GM21825 (cell line): ENCODE results near the gene CATSPERZ.
A peak's percentile ranks its signal among the peaks of the same experiment; 100 is the strongest.

Experiments
- ATAC-seq: cut with Tn5 transposase; IDR thresholded peaks from one replicate; pipeline ENCODE4 v1.9.1; 2021; ENCODE audit warnings: mild to moderate bottlenecking, moderate library complexity; ENCODE audit not compliant: unreplicated experiment

CATSPERZ gene

GRCh38 chr11:64263947-64264317 is 36.2 kb upstream of the CATSPERZ start:
- no peak for ATAC-seq

DNA sequence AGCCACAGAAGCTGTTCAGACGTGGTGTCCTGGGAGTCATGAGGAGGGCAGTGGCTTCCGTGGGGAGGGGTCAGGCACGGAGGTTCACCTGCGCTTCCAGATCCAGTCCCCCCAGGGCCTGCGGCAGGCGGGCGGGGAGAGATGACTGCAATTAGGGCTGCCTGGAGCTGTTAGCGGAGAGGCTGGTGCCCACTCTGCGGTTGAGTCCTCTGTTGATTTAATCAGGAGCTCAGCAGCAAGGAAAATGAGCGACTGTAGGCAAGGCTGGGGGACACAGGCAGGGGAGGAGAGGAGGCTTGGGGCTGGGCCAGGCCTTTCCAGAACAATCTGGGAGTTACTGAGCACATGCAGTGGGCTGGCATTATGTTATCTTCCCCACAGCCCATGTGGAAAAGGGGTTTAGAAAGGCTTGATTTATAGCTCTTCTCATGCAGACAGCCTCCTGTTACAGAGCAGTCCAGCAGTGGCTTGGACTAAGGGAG is 35.7 kb upstream of the CATSPERZ start:
- ATAC-seq, result no peak

DNA sequence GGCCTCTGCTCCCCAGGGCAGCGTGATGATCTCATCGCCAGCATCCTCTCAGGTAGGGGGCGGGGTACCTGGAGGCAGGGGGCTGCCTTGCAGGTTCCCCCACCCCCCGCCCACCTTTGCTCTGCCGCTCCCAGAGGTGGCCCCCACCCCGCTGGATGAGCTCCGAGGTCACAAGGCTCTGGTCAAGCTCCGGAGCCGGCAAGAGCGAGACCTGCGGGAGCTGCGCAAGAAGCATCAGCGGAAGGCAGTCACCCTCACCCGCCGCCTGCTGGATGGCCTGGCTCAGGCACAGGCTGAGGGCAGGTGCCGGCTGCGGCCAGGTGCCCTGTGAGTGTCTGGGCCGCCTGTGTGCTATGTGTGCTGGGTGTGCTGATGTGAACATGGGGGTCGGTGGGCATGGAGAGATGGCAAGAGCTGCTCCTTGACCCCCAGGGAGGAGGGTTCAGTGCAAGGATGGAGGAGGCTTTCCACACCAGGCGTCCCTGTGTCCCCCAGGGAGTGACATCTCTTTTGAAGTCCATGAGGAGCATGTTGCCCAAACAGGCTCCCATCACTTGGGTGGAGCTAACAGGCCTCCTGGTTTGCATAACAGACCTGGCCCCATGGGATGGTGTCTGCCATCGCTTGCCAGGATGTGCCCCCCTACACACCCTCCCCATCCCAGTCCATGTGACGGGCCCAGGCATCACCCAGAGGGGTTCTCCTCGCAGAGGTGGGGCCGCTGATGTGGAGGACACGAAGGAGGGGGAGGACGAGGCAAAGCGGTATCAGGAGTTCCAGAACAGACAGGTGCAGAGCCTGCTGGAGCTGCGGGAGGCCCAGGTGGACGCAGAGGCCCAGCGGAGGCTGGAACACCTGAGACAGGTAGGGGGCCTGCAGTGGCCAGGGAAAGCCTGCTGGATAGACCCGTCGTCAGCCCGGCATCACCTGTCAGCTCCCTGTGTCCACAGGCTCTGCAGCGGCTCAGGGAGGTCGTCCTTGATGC is 34.7 kb upstream of the CATSPERZ start:
- ATAC-seq, result no peak

DNA sequence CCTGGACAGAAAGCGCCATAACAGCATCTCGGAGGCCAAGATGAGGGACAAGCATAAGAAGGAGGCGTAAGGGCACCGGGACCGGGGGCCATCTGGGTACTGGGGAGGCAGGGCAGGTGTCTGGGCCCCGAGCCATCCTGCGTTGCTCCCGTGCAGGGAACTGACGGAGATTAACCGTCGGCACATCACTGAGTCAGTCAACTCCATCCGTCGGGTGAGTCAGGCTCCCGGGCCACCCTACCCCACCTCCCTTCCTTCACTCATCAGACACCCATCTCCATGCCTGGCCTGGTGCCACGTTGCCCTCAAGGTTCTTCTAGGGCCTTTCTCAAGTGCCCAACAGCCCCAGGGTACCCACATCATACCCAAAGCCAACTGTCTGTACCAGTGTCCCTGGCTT is 33.8 kb upstream of the CATSPERZ start:
- ATAC-seq, result no peak

DNA sequence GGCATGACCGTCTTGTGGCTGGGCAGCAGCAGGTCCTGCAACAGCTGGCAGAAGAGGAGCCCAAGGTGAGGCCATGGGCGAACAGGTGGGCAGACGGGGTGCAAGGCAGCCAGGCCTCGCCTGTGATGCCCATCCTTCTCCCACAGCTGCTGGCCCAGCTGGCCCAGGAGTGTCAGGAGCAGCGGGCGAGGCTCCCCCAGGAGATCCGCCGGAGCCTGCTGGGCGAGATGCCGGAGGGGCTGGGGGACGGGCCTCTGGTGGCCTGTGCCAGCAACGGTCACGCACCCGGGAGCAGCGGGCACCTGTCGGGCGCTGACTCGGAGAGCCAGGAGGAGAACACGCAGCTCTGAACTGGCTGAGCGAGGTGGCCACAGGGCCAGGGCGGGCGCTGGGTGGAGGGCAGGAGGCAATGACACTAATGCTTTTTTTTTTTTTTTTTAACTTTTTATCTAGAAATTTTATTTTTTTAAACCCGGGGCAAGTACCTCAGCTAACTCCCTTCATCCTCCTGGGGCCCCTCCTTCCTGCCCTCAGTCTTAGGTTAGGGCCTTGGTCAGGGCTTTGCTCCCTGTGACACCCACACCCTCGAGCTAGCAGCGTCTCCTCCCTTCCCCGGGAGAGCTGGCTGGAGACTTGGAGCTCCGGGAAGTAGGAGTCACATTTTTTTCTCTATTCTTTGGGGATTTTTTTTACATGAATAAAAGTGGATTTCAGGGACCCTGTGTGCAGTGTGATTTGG is 32.8 kb upstream of the CATSPERZ start:
- ATAC-seq, result no peak

- ATAC-seq, result no peak
Observed at GRCh38 chr11:64268025-64268892, 31.9 kb upstream of the CATSPERZ start.

GRCh38 chr11:64268893-64269539 is 31.1 kb upstream of the CATSPERZ start:
- peak; percentile 10 for ATAC-seq

- peak; percentile 56 for ATAC-seq
Observed at GRCh38 chr11:64269540-64270220, 30.5 kb upstream of the CATSPERZ start.

- no peak for ATAC-seq
Observed at GRCh38 chr11:64275031-64275800, 24.9 kb upstream of the CATSPERZ start.

- ATAC-seq, result no peak
Observed at GRCh38 chr11:64275841-64276240, 24.3 kb upstream of the CATSPERZ start.

- no peak for ATAC-seq
Observed at GRCh38 chr11:64276653-64277431, 23.3 kb upstream of the CATSPERZ start.

DNA sequence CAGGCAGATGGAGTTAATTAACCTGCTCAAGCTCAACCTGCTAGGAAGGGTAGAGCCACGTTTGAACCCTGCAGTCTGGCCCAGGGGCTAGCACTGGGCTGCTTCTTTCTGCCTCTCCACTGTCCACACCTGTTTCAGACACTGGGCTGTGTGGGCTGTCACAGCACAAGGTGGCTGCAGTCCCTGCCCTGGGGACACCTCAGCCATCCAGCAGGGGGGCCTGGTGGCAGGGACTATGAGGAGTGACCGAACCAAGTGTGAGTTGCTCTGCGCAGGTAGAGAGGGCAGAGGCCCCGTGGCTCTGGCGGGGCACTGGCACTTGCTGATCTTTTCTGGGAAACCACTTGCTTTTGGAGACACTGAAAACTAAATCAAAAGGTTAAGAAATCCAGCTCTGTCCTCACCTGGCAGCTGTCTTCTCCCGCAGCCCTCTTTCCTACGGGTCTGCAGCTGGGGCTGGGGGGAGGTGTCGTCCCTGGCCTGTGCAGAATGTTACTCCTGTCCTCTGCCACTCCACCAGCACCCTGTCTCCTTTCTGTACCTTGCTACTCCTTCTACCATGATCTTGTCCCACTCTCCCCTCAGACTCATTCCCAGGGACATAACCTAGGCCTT is 21.5 kb upstream of the CATSPERZ start:
- ATAC-seq, result no peak

- ATAC-seq, result no peak
Observed at GRCh38 chr11:64281957-64282770, 18.0 kb upstream of the CATSPERZ start.

- ATAC-seq, result no peak
Observed at GRCh38 chr11:64283092-64283491, 17.1 kb upstream of the CATSPERZ start.

DNA sequence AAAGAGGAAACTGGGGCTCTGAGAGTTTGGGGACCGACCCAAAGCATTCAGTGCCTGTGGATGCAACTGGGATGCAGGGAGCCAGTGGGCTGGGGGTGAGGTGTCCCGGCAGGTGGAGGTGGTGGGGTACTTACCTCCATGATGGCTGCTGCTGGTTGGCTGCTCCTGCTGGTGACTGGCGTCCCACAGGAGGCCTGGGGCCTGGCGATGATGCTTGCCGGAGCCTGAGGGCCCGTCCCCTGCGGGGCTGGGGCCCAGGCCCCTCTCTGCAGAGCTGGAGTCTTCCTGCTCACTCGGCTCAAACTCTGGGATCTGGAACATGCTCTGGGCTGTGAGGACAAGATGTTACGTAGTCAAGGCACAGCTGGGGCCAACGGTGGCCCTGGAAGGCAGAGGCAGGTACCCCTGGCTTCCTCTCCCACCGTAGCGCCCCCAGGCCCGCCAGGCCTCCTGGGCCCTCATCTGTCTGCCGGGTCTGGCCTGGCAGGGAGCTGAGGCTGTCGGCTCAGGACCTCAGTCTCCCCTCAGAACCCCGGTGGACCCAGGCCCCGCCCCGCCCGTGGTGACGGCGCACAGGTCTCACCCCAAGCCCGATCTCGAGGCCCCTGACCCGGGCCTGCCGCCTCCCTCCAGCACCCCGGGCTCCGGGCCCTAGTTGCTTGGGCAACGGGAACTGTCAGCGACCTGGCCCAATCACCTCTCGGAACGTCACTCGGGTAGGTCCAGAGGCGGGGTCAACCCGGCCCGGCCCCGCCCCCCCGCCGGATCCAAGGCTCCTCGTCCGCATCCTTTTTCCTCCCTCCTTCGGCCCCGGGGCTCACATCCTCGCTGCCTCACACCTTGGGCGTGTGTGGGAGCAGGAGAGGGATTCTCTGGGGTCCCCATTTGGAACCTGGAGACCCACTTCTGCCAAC is 15.9 kb upstream of the CATSPERZ start, which contains the start of gene BAD:
TSS of gene BAD (minus strand) at position 618 of the 914 bp plus-strand sequence. CDS start at position 321, 297 bp downstream.
- peak; percentile 63 for ATAC-seq
